WTC11 (cell line): ENCODE measurements around the gene CHTF18. TPM values are rescaled to one million over a fixed set of nuclear protein-coding genes. Genes with fewer than 3 reads are reported as not detected.
A peak's percentile ranks its signal among the peaks of the same experiment; 100 is the strongest.

Experiments used
- ATAC-seq: fragments of 200-7000 bp; cut with Tn5 transposase; 2 replicates; pipeline ENCODE4 v1.10.0; 2021; ENCODE audit warnings: mild to moderate bottlenecking, moderate library complexity
- Bru-seq: library from RNA; stranded (reverse); fragments of 400-500 nt; gene quantifications from one replicate; lab custom pipeline; 2021; lab: Mats Ljungman, UMichigan
- CTCF ChIA-PET: fragments of 300-600 bp; sonication (Branson Sonifier 250); formaldehyde crosslinking; loops from one replicate; lab custom pipeline; 2021; ENCODE audit warnings: antibody characterized with exemption; lab: Charles Lee
- POLR2A ChIA-PET: fragments of 350-600 bp; sonication (Branson Sonifier 250); formaldehyde crosslinking; loops from one replicate; lab custom pipeline; 2021; ENCODE audit warnings: antibody characterized with exemption; lab: Charles Lee
- DNase-seq: peaks from one replicate; pipeline ENCODE4 v3.0.0; 2021; ENCODE audit warnings: low spot score
- H3K27ac Mint-ChIP-seq: 2 replicates; pipeline ENCODE4 v1.8.0; 2021; ENCODE audit warnings: mixed read lengths
- H3K27me3 Mint-ChIP-seq: 2 replicates; pipeline ENCODE4 v1.8.0; 2021; ENCODE audit warnings: low read depth, mild to moderate bottlenecking, moderate library complexity, mixed read lengths
- H3K36me3 Mint-ChIP-seq: 2 replicates; pipeline ENCODE4 v1.8.0; 2021; ENCODE audit warnings: mixed read lengths
- H3K4me1 Mint-ChIP-seq: 2 replicates; pipeline ENCODE4 v1.8.0; 2022; ENCODE audit warnings: mixed read lengths
- H3K4me3 Mint-ChIP-seq: 2 replicates; pipeline ENCODE4 v1.8.0; 2021; ENCODE audit warnings: mild to moderate bottlenecking, moderate library complexity, mixed read lengths
- H3K9me3 Mint-ChIP-seq: 2 replicates; pipeline ENCODE4 v1.8.0; 2021; ENCODE audit warnings: mixed read lengths
- ARID4B ChIP-seq: sonication (generic); formaldehyde crosslinking; IDR thresholded peaks from 2 replicates; pipeline ENCODE4 v1.8.0; 2023; ENCODE audit warnings: missing genetic modification reagents, mild to moderate bottlenecking, borderline replicate concordance
- ATF2 ChIP-seq: sonication (generic); formaldehyde crosslinking; IDR thresholded peaks from 2 replicates; pipeline ENCODE4 v1.8.1; 2022; ENCODE audit warnings: low read depth, missing genetic modification reagents, borderline replicate concordance
- CREM ChIP-seq: sonication (generic); formaldehyde crosslinking; IDR thresholded peaks from 2 replicates; pipeline ENCODE4 v1.8.1; 2022; ENCODE audit warnings: mild to moderate bottlenecking, missing genetic modification reagents, moderate library complexity
- E2F1 ChIP-seq: sonication (generic); formaldehyde crosslinking; IDR thresholded peaks from 2 replicates; pipeline ENCODE4 v1.8.0; 2022; ENCODE audit warnings: mild to moderate bottlenecking, missing genetic modification reagents
- E2F5 ChIP-seq: sonication (generic); formaldehyde crosslinking; IDR thresholded peaks from 2 replicates; pipeline ENCODE4 v1.8.1; 2022; ENCODE audit warnings: mild to moderate bottlenecking, moderate library complexity, missing genetic modification reagents
- ERG ChIP-seq: fragments of 250-450 bp; sonication (Bioruptor Pico); IDR thresholded peaks from 2 replicates; pipeline ENCODE4 v1.8.0; 2021; ENCODE audit warnings: mild to moderate bottlenecking
- ETV6 ChIP-seq: sonication (generic); formaldehyde crosslinking; IDR thresholded peaks from 2 replicates; pipeline ENCODE4 v1.8.1; 2022; ENCODE audit warnings: mild to moderate bottlenecking, missing genetic modification reagents
- KAT7 ChIP-seq: sonication (generic); formaldehyde crosslinking; IDR thresholded peaks from 2 replicates; pipeline ENCODE4 v1.8.1; 2023; ENCODE audit warnings: missing genetic modification reagents, mild to moderate bottlenecking, borderline replicate concordance
- NFE2L1 ChIP-seq: sonication (generic); formaldehyde crosslinking; IDR thresholded peaks from 2 replicates; pipeline ENCODE4 v1.8.1; 2023; ENCODE audit warnings: missing genetic modification reagents
- NFYB ChIP-seq: sonication (generic); formaldehyde crosslinking; conservative IDR thresholded peaks from 2 replicates; pipeline ENCODE4 v1.8.0; 2022; ENCODE audit warnings: low read depth, missing genetic modification reagents
- NR1H2 ChIP-seq: sonication (generic); formaldehyde crosslinking; IDR thresholded peaks from 2 replicates; pipeline ENCODE4 v1.9.0; 2021; ENCODE audit warnings: mild to moderate bottlenecking, moderate library complexity, missing genetic modification reagents
- NR2C2 ChIP-seq: sonication (generic); formaldehyde crosslinking; IDR thresholded peaks from 2 replicates; pipeline ENCODE4 v1.8.0; 2022; ENCODE audit warnings: mild to moderate bottlenecking, missing genetic modification reagents
- NR3C1 ChIP-seq: sonication (generic); formaldehyde crosslinking; conservative IDR thresholded peaks from 2 replicates; pipeline ENCODE4 v1.8.1; 2023; ENCODE audit warnings: low read depth, mild to moderate bottlenecking, missing genetic modification reagents
- RELA ChIP-seq: sonication (generic); formaldehyde crosslinking; IDR thresholded peaks from 2 replicates; pipeline ENCODE4 v1.8.1; 2022; ENCODE audit warnings: missing genetic modification reagents, mild to moderate bottlenecking, borderline replicate concordance
- SP1 ChIP-seq: sonication (generic); formaldehyde crosslinking; conservative IDR thresholded peaks from 2 replicates; pipeline ENCODE4 v1.8.1; 2022; ENCODE audit warnings: missing genetic modification reagents
- USF2 ChIP-seq: sonication (generic); formaldehyde crosslinking; IDR thresholded peaks from 2 replicates; pipeline ENCODE4 v1.8.1; 2023; ENCODE audit warnings: mild to moderate bottlenecking, missing genetic modification reagents, moderate library complexity
- ZBTB43 ChIP-seq: sonication (generic); formaldehyde crosslinking; IDR thresholded peaks from 2 replicates; pipeline ENCODE4 v1.8.1; 2023; ENCODE audit warnings: mild to moderate bottlenecking, missing genetic modification reagents
- ZNF281 ChIP-seq: sonication (generic); formaldehyde crosslinking; IDR thresholded peaks from 2 replicates; pipeline ENCODE4 v1.8.0; 2023; ENCODE audit warnings: mild to moderate bottlenecking, missing genetic modification reagents
- ZNF317 ChIP-seq: sonication (generic); formaldehyde crosslinking; IDR thresholded peaks from 2 replicates; pipeline ENCODE4 v1.8.1; 2023; ENCODE audit warnings: low read depth, mild to moderate bottlenecking, moderate library complexity, missing genetic modification reagents, borderline replicate concordance
- ZNF423 ChIP-seq: fragments of 250-450 bp; sonication (Bioruptor Pico); IDR thresholded peaks from 2 replicates; pipeline ENCODE4 v2.1.2; 2022; ENCODE audit warnings: mild to moderate bottlenecking, moderate library complexity
- long read RNA-seq, 3 experiments: library from RNA in 1 of 3; library from capped mRNA in 1 of 3; library from polyadenylated mRNA in 1 of 3; unstranded in 2 of 3; stranded (forward) in 1 of 3; transcript quantifications; one replicate each; pipeline ENCODE4 v2.0.0, GENCODE V29; 2021
- total RNA-seq: library from RNA; stranded (reverse); gene quantifications from 3 replicates; pipeline ENCODE4 v1.2.3, GENCODE V29; 2021

The CHTF18 gene
- total RNA-seq (177 to 183 TPM (median 181 TPM) in 3 replicates), Bru-seq, nascent RNA (percentile 60 among the genes with signal in this experiment)
- long read RNA-seq, experiment 1, full-length matches to known transcripts, result 96 of 427 reads
- long read RNA-seq, experiment 1, partial matches to known transcripts, result 51 of 427 reads
- long read RNA-seq, experiment 1, other reads (novel, unspliced or antisense), result 280 of 427 reads
- long read RNA-seq, experiment 2, partial matches to known transcripts, result 12 of 37 reads
- long read RNA-seq, experiment 2, other reads (novel, unspliced or antisense), result 22 of 37 reads
- long read RNA-seq, experiment 3, partial matches to known transcripts, result 0 of 1 reads
- long read RNA-seq, experiment 3, other reads (novel, unspliced or antisense), result 1 of 1 reads

GRCh38 chr16:788399-789126 is at the start of gene CHTF18:
CHTF18 (plus strand) TSS chr16:788620; CDS start chr16:788685, 65 bp downstream.
- CTCF ChIA-PET, result interaction anchor here (0.9 to 3.0 kb wide), 22 partner anchors 12 to 314 kb away, joined by 3 to 22 read pairs (median 6); partner anchors contain the start of genes ANTKMT, CCDC78, CIAO3 and GNG13
- DNase-seq, result peak; percentile 92
- peak within 1 kb of the TSS; percentile 83 for H3K4me3 Mint-ChIP-seq
- TF ChIP-seq E2F1 (CRISPR knock-in tag) (no peak), SP1 (CRISPR knock-in tag) (peak; percentile 96), ERG (CRISPR knock-in tag) (no peak), NR1H2 (CRISPR knock-in tag) (no peak), E2F5 (CRISPR knock-in tag) (peak; percentile 70; the same call in 1 of the 2 replicates), USF2 (CRISPR knock-in tag) (peak; percentile 28; the same call in 1 of the 2 replicates), ZNF317 (CRISPR knock-in tag) (no peak), NR3C1 (CRISPR knock-in tag) (0 out of 2 replicates have a peak, but pooled peaks have one; percentile 24), ETV6 (CRISPR knock-in tag) (no peak), RELA (CRISPR knock-in tag) (0 out of 2 replicates have a peak, but pooled peaks have one; percentile 77), ATF2 (CRISPR knock-in tag) (no peak), ZNF281 (no peak), NFYB (CRISPR knock-in tag) (peak; percentile 80), ZBTB43 (CRISPR knock-in tag) (no peak), KAT7 (no peak), CREM (CRISPR knock-in tag) (0 out of 2 replicates have a peak, but pooled peaks have one; percentile 24), ARID4B (CRISPR knock-in tag) (no peak), NR2C2 (no peak), ZNF423 (CRISPR knock-in tag) (no peak), NFE2L1 (CRISPR knock-in tag) (0 out of 2 replicates have a peak, but pooled peaks have one; percentile 16)

More at GRCh38 chr16:788399-789126, at the start of gene CHTF18:
- POLR2A ChIA-PET, result interaction anchor here (0.7 to 2.7 kb wide), 8 partner anchors 8 to 93 kb away, joined by 3 to 12 read pairs (median 3); partner anchors contain the start of genes ANTKMT and GNG13
- no peaks in the 10 kb centered on the region for H3K9me3 Mint-ChIP-seq
- ATAC-seq, result peak; percentile 84
- no peaks in the 10 kb centered on the region for H3K4me1 Mint-ChIP-seq
- H3K27ac Mint-ChIP-seq, result no peak within 1 kb of the TSS; the same call in 1 of the 2 replicates
- H3K27me3 Mint-ChIP-seq, result no peaks in the 10 kb centered on the region
- peaks cover 11% of the 10 kb centered on the region for H3K36me3 Mint-ChIP-seq
